Epithelial cell of prostate (primary cell): ENCODE measurements around the gene CCNY.

Experiments
- DNase-seq: peaks from one replicate; pipeline ENCODE4 v3.0.0-alpha.2; 2011; ENCODE audit warnings: low read depth, low spot score
- H3K27ac ChIP-seq: fragments of 450-650 bp; 2 replicates; pipeline ENCODE4 v1.5.1; 2017; ENCODE audit warnings: mild to moderate bottlenecking

The CCNY gene

GRCh38 chr10:35464825-35465456, 128.6 kb downstream of the CCNY start:
- no peak overlapping the region for H3K27ac ChIP-seq
- DNase-seq = no peak

DNA sequence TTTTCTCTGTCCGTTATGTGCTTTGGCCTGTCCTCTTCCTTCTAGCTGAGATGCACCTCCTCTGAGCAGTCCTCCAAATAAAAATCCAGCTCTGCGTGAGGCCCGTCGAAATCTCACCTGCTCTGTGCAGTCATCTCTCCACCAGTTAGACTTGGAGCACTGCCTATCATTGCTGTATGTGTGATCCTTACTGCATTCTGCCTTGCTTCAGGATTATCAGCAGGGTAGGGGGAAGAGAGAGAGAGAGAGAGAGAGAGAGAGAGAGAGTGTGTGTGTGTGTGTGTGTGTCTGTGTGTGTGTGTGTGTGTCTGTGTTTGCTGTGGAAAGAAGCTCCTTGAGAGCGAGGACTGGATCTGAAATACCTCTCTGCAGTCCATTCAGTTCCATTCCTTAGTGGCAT, 129.4 kb downstream of the CCNY start:
- no peak for DNase-seq
- no peak overlapping the region for H3K27ac ChIP-seq

GRCh38 chr10:35466170-35466569, 129.9 kb downstream of the CCNY start:
- no peak for DNase-seq

DNA sequence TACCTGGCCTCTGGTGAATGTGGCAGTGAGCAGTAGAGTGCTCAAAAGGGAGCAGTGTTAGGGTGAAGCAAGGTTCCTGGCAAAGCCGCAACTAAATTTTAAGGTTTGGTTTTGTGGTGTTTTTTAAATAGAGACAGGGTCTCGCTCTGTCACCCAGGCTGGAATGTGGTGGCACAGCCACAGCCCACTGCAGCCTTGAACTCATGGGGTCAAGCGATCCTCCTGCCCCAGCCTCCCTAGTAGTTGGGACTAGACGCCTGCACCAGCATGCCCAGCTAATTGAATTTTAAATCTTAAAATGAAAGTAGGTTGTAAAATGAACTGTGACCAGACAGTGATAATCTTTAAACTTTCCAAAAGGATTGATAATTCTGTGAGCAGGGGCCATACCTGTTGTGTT, 130.4 kb downstream of the CCNY start:
- no peak for DNase-seq
- no peak overlapping the region for H3K27ac ChIP-seq

More at GRCh38 chr10:35466170-35466569, 129.9 kb downstream of the CCNY start:
- H3K27ac ChIP-seq = no peak overlapping the region

GRCh38 chr10:35467186-35467585, 130.9 kb downstream of the CCNY start:
- no peak for DNase-seq
- H3K27ac ChIP-seq = no peak overlapping the region

DNA sequence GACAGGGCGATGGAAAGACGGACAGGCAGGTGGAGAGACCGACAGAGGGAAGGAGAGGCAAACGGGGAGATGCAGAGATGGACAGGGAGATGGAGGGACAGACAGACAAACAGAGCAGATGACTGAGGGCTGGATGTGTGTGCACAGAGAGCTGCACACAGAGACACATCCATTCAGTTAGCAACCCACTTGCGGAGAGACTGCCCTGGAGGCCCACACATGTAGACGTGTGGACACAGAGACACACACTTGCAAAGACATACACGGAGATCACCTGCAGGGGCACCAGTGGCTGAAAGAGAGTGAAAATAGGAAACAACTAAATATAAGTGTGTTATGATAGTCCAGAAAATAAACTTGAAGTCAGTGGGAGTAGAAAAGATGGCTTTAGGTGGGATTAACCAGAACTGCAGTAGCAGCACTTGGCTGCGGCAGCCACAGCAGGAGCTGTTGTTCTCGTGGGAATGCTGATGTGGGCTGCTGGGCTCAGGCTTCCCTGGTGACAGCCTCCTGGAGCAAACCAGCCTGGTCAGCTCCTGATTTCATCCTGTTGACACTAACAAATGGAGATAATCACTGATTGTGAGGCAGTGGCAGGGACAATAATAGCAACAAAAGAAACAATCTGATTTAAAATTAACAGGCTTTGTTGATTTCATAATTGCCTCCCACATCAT, 134.1 kb downstream of the CCNY start:
- no peak overlapping the region for H3K27ac ChIP-seq
- no peak for DNase-seq

- DNase-seq = no peak
- H3K27ac ChIP-seq = no peak overlapping the region
Observed at GRCh38 chr10:35470925-35471315, 134.6 kb downstream of the CCNY start.

DNA sequence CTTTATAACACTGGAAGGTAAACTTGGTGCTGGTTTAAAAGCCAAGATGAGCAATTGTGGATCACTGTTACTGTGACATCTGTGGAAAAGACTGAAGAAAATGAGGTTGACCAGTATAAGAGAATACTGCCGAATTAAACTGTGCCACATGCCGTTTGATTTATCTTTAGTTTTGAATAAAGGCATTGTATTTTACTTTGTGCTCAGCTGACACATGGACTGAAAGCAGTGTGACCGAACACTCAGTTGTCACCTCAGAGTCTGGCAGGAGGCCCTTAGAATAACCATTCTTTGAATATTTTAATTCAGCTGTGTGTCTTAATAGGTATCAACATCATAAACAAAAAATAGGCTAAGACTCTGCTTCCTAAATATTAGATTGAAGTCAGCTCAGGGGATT, 135.1 kb downstream of the CCNY start:
- no peak overlapping the region for H3K27ac ChIP-seq

GRCh38 chr10:35480142-35480541, 143.8 kb downstream of the CCNY start:
- H3K27ac ChIP-seq = no peak overlapping the region
- DNase-seq = no peak

More for the DNA sequence above, 135.1 kb downstream of the CCNY start:
- no peak for DNase-seq

GRCh38 chr10:35481413-35481812, 145.1 kb downstream of the CCNY start:
- no peak for DNase-seq
- H3K27ac ChIP-seq = no peak overlapping the region

GRCh38 chr10:35486297-35486990, 150.1 kb downstream of the CCNY start:
- H3K27ac ChIP-seq = no peak overlapping the region
- no peak for DNase-seq

DNA sequence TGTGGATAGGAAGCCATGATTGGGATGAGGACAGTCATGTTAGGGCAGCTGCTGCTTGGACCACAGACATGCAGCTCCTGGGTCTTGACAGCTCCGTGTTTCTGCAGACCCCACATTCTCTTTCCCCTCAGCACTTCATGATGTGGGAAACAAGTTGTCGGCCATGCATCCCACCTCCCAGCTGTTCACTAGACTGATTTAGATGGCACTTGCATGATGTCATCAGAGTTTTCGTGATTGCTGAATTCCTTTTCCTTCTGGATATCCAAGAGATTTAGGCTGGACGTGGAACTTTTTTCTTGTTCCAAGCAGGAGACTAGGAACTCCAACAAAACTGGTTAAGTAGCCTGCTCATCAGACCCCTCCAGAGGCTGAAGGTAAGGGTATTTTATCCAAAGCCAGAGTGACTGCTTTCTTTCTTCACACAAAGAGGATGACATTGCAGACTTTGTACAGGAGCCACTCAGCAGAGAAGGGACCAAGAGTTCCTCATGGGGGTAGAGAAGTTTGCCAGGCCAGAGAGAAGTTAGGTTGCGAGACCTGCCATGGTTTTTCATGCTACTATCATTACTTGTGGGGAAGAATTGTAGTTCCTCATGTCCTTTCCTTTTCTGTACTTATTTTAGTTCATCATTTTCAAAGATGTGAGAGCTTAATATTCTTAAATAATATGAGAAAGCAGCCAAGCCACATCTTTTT, 151.2 kb downstream of the CCNY start:
- DNase-seq = no peak
- no peak overlapping the region for H3K27ac ChIP-seq

DNA sequence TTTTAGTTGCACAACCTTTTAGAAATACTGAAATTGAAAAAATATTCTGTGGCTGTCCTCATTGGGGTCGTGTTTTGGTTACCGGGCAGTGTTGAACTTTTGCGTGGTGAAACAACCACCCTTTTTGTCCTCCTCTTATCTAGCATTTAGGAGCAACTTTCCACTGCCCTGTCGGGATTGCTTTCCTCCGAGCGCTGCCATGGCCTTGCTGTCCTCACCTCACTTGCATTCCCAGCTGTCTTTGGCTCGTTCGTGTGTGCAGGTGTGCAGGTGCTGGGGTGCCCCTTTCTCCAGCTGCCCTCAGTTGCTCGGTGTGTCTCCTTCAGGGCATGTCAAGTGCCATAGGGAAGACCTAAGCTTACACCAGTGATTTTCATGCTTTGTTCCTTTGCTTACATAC, 151.9 kb downstream of the CCNY start:
- H3K27ac ChIP-seq = no peak overlapping the region
- DNase-seq = no peak

DNA sequence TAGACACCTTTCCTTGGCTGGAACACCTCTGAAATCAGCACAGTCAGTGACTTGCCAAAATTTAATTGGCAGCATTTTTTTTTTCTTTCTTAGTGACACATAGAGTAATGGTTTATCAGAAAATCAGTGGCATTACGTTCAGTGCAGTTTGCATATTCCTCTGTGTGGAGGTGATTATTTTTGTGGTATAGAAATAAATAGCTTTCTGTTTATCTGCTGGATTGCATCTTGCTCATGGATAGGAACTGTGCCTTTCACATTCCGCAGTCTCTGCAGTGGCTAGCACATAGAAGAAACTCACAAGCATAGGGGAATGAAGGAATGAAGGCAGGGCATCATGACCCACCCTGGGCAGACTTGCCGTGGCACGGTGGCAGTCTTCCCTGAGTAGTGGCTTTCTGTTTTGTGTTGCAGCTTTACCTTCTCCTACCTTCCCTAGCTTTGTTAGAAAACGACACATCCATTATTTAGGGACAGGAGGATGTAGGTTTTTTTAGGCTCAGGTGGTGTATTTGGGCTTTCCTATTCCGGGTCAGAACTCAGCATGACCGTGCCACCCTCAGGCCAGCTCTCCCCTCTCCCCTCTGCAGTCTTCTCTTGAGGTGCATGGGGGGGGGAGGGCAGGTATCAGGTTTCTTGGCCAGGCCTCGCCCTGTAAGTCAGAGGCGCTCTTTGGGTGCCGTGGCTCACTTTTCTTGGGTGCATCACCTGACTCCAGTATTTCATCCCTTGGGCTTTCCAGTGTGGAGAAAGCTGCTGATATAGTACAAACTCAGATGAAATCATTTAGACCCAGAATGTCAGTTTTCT, 156.3 kb downstream of the CCNY start:
- peak overlapping the region; percentile 33 for H3K27ac ChIP-seq
- no peak for DNase-seq

- H3K27ac ChIP-seq = peak overlapping the region; percentile 33
- no peak for DNase-seq
Observed at GRCh38 chr10:35493196-35494118, 157.1 kb downstream of the CCNY start.

- DNase-seq = no peak
Observed at GRCh38 chr10:35495521-35496119, 159.3 kb downstream of the CCNY start.

DNA sequence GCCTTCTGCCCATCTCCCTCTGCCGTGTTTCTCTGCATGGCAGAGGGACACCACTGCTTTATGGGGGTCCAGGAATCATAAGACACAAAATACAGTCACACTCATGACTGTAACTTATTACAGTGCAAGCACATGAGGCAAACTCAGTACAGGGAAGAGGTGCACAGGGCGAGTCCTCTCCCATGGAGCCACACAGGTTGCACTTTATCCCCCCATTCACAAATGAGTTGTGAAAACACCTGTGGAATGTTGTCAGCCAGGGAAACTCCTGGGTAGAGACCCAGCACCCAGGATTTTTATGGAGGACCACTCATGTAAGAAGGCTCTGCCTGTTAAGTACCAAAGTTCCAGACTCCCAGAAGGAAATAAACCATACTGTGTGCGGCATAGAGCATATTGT, 161.6 kb downstream of the CCNY start:
- DNase-seq = no peak
- H3K27ac ChIP-seq = no peak overlapping the region

More at GRCh38 chr10:35495521-35496119, 159.3 kb downstream of the CCNY start:
- H3K27ac ChIP-seq = no peak overlapping the region

DNA sequence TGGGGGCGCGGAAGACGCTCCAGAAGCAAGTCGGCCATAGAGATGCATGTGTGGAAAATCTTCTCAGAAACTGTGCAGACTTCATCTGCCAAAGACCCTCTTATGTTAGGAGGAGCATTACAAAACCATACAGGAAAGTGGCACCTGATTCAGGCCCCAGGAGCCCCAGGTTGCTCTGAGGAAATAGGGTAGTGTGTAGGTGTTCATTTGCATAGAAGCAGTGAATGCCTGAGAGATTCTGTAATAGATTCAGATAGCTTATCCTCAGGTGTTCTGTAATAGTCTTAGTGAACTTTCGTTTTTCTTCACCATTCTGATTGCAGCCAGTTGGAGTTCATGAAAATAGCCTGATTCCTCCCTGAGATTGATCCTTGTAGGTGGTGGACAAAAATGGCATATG, 162.4 kb downstream of the CCNY start:
- H3K27ac ChIP-seq = no peak overlapping the region
- no peak for DNase-seq

- DNase-seq = no peak
- H3K27ac ChIP-seq = no peak overlapping the region
Observed at GRCh38 chr10:35501923-35502322, 165.6 kb downstream of the CCNY start.
